Frontal cortex (tissue), 4 donors: ENCODE results near the gene FAM228A. TPM values are rescaled to one million over a fixed set of nuclear protein-coding genes. Genes with fewer than 3 reads are reported as not detected.
"Not testable (repeated sequence)": the region's sequence is repeated elsewhere in the genome, so short reads cannot be mapped to it uniquely, and the experiment has no call there.

Source experiments
- DNase-seq, 2 donors: peaks; one replicate each; pipeline ENCODE4 v3.0.0; 2012; ENCODE audit warnings: low spot score in 2 of 2
- FAIRE-seq: peaks from 2 replicates; lab custom pipeline; 2012; peaks lifted over from hg19 to GRCh38; lab: Jason Lieb, UNC
- total RNA-seq: library from RNA; depleted of rRNA; stranded (reverse); fragments of >200 nt; gene quantifications from one replicate; pipeline ENCODE4 v1.2.3, GENCODE V29; 2014
- donor health status: control.
- donor health status: control.
- donor health status: control.

Gene FAM228A
- total RNA-seq = 3.3 TPM

- FAIRE-seq = no peak
- DNase-seq = no peak
Measured at GRCh38 chr2:24174851-24175277, at the start of gene FAM228A. Gene FAM228A (plus strand): TSS chr2:24175053. CDS start chr2:24175481, 428 bp downstream.

GRCh38 chr2:24125956-24126355 lies 48.9 kb upstream of the FAM228A start:
- DNase-seq = no peak
- FAIRE-seq = no peak

- FAIRE-seq (no peak), DNase-seq (no peak)
Measured at GRCh38 chr2:24132543-24132942, 42.3 kb upstream of the FAM228A start.

GRCh38 chr2:24140305-24140704 lies 34.5 kb upstream of the FAM228A start:
- not testable (repeated sequence) for FAIRE-seq, DNase-seq

- FAIRE-seq = no peak
Measured at GRCh38 chr2:24147364-24147763, 27.5 kb upstream of the FAM228A start.

GRCh38 chr2:24152413-24153197 lies 22.2 kb upstream of the FAM228A start:
- no peak for DNase-seq
- no peak for FAIRE-seq

More at GRCh38 chr2:24147364-24147763, 27.5 kb upstream of the FAM228A start:
- DNase-seq = no peak

- DNase-seq (no peak), FAIRE-seq (no peak)
Measured at GRCh38 chr2:24153478-24153877, 21.4 kb upstream of the FAM228A start.

GRCh38 chr2:24158131-24158530 lies 16.7 kb upstream of the FAM228A start:
- FAIRE-seq (no peak), DNase-seq (no peak)

GRCh38 chr2:24159708-24160107 lies 15.1 kb upstream of the FAM228A start:
- FAIRE-seq (no peak), DNase-seq (no peak)

- DNase-seq (no peak), FAIRE-seq (no peak)
Measured at GRCh38 chr2:24160761-24161160, 14.1 kb upstream of the FAM228A start.

- DNase-seq (no peak), FAIRE-seq (no peak)
Measured at GRCh38 chr2:24162494-24162893, 12.4 kb upstream of the FAM228A start.

GRCh38 chr2:24163186-24163585 lies 11.7 kb upstream of the FAM228A start:
- no peak for DNase-seq
- no peak for FAIRE-seq

- DNase-seq = no peak
- FAIRE-seq = no peak
Measured at GRCh38 chr2:24163601-24164000, 11.3 kb upstream of the FAM228A start.

GRCh38 chr2:24164416-24164973 lies 10.4 kb upstream of the FAM228A start:
- FAIRE-seq (no peak), DNase-seq (no peak)

GRCh38 chr2:24169023-24169422 lies 5.8 kb upstream of the FAM228A start:
- FAIRE-seq (no peak), DNase-seq (no peak)

GRCh38 chr2:24175631-24176187 lies 856 bp downstream of the FAM228A start:
- FAIRE-seq (no peak), DNase-seq (no peak)

- DNase-seq (no peak), FAIRE-seq (no peak)
Measured at GRCh38 chr2:24176326-24176725, 1.5 kb downstream of the FAM228A start.

- no peak for DNase-seq
- FAIRE-seq = no peak
Measured at GRCh38 chr2:24179683-24180082, 4.8 kb downstream of the FAM228A start.

GRCh38 chr2:24181849-24182248 lies 7.0 kb downstream of the FAM228A start:
- FAIRE-seq (no peak), DNase-seq (no peak)

- DNase-seq (no peak), FAIRE-seq (no peak)
Measured at GRCh38 chr2:24182507-24182906, 7.7 kb downstream of the FAM228A start.

- FAIRE-seq (no peak), DNase-seq (no peak)
Measured at GRCh38 chr2:24183366-24184069, 8.7 kb downstream of the FAM228A start.
